NB4 (cell line): ENCODE measurements around the gene LAMA5.

ENCODE experiments used
- MAX ChIP-seq: IDR thresholded peaks from 2 replicates; pipeline ENCODE4 v1.6.1; 2011; ENCODE audit warnings: low read depth, low read length
- POLR2A ChIP-seq: IDR thresholded peaks from 2 replicates; pipeline ENCODE4 v1.6.1; 2011; ENCODE audit warnings: mild to moderate bottlenecking; ENCODE audit not compliant: insufficient read length; ENCODE audit errors: extremely low read depth
- TF ChIP-seq, protein P1 (sequence below): IDR thresholded peaks from one replicate; pipeline ENCODE4 v1.5.1; 2012; ENCODE audit warnings: low read depth, low read length

DNA sequence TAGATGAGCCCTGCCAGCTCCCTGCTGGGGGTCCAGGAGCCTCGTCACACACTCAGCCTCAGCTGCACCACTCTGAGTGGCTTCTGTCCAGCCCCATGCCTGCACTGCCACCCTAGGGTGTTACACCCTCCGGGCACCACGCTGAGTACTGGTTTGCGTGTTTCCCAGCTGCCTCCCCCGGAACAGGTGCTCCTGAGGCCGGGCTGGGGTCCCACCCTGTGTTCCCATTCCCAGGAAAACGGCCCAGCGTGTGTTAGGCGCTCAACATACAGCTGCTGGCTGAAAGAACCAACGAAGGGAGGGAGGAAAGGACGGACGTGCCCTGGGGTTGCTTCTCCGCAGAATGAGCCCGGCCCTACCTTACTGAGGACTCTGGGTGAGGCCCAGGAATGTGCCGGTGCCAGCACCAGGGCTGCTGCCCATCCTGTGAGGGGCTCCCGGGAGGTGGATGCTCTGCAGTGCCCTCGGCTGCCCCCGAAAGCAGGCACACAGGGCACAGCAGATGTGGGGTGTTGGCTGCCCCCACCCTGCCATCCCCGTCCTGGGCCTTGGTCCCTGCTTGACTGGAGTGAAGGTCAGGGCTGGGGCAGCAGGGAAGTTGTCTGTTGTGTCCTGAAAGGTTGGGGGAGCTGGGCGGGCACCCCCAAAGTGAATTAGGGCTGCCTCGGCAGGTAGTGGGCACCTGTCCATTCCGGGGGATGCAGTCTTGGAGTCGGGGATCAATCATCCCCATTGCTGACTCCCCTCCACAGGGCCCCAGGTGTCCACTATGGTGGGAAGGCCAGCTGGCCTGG lies 16.3 kb downstream of the LAMA5 start:
- TF ChIP-seq, protein P1, sequence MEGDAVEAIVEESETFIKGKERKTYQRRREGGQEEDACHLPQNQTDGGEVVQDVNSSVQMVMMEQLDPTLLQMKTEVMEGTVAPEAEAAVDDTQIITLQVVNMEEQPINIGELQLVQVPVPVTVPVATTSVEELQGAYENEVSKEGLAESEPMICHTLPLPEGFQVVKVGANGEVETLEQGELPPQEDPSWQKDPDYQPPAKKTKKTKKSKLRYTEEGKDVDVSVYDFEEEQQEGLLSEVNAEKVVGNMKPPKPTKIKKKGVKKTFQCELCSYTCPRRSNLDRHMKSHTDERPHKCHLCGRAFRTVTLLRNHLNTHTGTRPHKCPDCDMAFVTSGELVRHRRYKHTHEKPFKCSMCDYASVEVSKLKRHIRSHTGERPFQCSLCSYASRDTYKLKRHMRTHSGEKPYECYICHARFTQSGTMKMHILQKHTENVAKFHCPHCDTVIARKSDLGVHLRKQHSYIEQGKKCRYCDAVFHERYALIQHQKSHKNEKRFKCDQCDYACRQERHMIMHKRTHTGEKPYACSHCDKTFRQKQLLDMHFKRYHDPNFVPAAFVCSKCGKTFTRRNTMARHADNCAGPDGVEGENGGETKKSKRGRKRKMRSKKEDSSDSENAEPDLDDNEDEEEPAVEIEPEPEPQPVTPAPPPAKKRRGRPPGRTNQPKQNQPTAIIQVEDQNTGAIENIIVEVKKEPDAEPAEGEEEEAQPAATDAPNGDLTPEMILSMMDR: no peak
- no peak for TF ChIP-seq POLR2A
- TF ChIP-seq MAX: no peak
